Measurements from ENCODE around the gene DENND5A.
"Not testable (repeated sequence)": the region's sequence is repeated elsewhere in the genome, so short reads cannot be mapped to it uniquely, and the experiment has no call there.

DENND5A gene

GRCh38 chr11:9219572-9219971 lies 45.6 kb downstream of the DENND5A start:
- no peak overlapping the region for H3K27ac ChIP-seq
- no peak overlapping the region for H3K4me2 ChIP-seq
- no peaks in the 10 kb centered on the region for H3K9me3 ChIP-seq
- H3K9ac ChIP-seq = no peak overlapping the region
- H3K4me3 ChIP-seq = no peak overlapping the region
- no peaks in the 10 kb centered on the region for H3K36me3 ChIP-seq
- H3K27me3 ChIP-seq = no peaks in the 10 kb centered on the region
- peaks cover 19% of the 10 kb centered on the region for H3K4me1 ChIP-seq
- no peak for TF ChIP-seq Cebpa-rat (IDR thresholded peaks at IDR 0.05)
- peaks cover 99% of the 10 kb centered on the region for H4K20me1 ChIP-seq

GRCh38 chr11:9219115-9219514 lies 46.0 kb downstream of the DENND5A start:
- Histone ChIP-seq H3K9ac (no peak overlapping the region), H3K27ac (no peak overlapping the region), H3K27me3 (no peaks in the 10 kb centered on the region), H3K4me1 (peaks cover 19% of the 10 kb centered on the region), H3K4me3 (no peak overlapping the region), H3K9me3 (no peaks in the 10 kb centered on the region), H4K20me1 (peaks cover 99% of the 10 kb centered on the region), H3K4me2 (no peak overlapping the region), H3K36me3 (no peaks in the 10 kb centered on the region)
- no peak for TF ChIP-seq Cebpa-rat (IDR thresholded peaks at IDR 0.05)

GRCh38 chr11:9214765-9215164 lies 50.4 kb downstream of the DENND5A start:
- H3K4me2 ChIP-seq = peak overlapping the region; percentile 31; the same call in 1 of the 2 replicates
- H3K4me1 ChIP-seq = peaks cover 19% of the 10 kb centered on the region
- no peaks in the 10 kb centered on the region for H3K27me3 ChIP-seq
- H4K20me1 ChIP-seq = peaks cover 100% of the 10 kb centered on the region
- H3K4me3 ChIP-seq = no peak overlapping the region
- no peaks in the 10 kb centered on the region for H3K36me3 ChIP-seq
- H3K9ac ChIP-seq = no peak overlapping the region
- no peak for TF ChIP-seq Cebpa-rat (IDR thresholded peaks at IDR 0.05)
- 0 out of 2 replicates have a peak overlapping the region, but pooled peaks have one; percentile 16 for H3K27ac ChIP-seq
- H3K9me3 ChIP-seq = no peaks in the 10 kb centered on the region

- no peaks in the 10 kb centered on the region for H3K36me3 ChIP-seq
Measured at GRCh38 chr11:9211322-9211721, 53.8 kb downstream of the DENND5A start.

GRCh38 chr11:9210922-9211320 lies 54.2 kb downstream of the DENND5A start:
- H3K36me3 ChIP-seq = no peaks in the 10 kb centered on the region
- H3K27ac ChIP-seq = no peak overlapping the region
- no peaks in the 10 kb centered on the region for H3K9me3 ChIP-seq
- H3K27me3 ChIP-seq = no peaks in the 10 kb centered on the region
- no peak overlapping the region for H3K4me2 ChIP-seq
- H3K9ac ChIP-seq = no peak overlapping the region
- H3K4me1 ChIP-seq = peaks cover 21% of the 10 kb centered on the region
- H4K20me1 ChIP-seq = peaks cover 96% of the 10 kb centered on the region
- no peak overlapping the region for H3K4me3 ChIP-seq
- TF ChIP-seq Cebpa-rat (IDR thresholded peaks at IDR 0.05) = no peak

More at GRCh38 chr11:9211322-9211721, 53.8 kb downstream of the DENND5A start:
- Histone ChIP-seq H3K9ac (no peak overlapping the region), H3K4me1 (peaks cover 25% of the 10 kb centered on the region), H3K27me3 (no peaks in the 10 kb centered on the region), H4K20me1 (peaks cover 100% of the 10 kb centered on the region), H3K4me3 (no peak overlapping the region), H3K27ac (no peak overlapping the region), H3K4me2 (no peak overlapping the region), H3K9me3 (no peaks in the 10 kb centered on the region)
- TF ChIP-seq Cebpa-rat (IDR thresholded peaks at IDR 0.05) = no peak

- Histone ChIP-seq H3K9me3 (no peaks in the 10 kb centered on the region), H3K27ac (no peak overlapping the region), H3K4me1 (peaks cover 15% of the 10 kb centered on the region), H3K4me3 (no peak overlapping the region), H3K36me3 (peaks cover 4% of the 10 kb centered on the region; the same call in 1 of the 2 replicates), H4K20me1 (peaks cover 90% of the 10 kb centered on the region), H3K9ac (no peak overlapping the region), H3K27me3 (no peaks in the 10 kb centered on the region), H3K4me2 (no peak overlapping the region)
- TF ChIP-seq Cebpa-rat (IDR thresholded peaks at IDR 0.05) = peak; percentile 56; the same call in 1 of the 2 replicates
Measured at GRCh38 chr11:9210224-9210921, 54.8 kb downstream of the DENND5A start.

GRCh38 chr11:9209604-9210003 lies 55.5 kb downstream of the DENND5A start:
- H3K9me3 ChIP-seq, H3K27ac ChIP-seq, H3K9ac ChIP-seq, H3K36me3 ChIP-seq, H3K27me3 ChIP-seq, H3K4me3 ChIP-seq, H3K4me2 ChIP-seq, H3K4me1 ChIP-seq: not testable (repeated sequence)
- peaks cover 86% of the 10 kb centered on the region for H4K20me1 ChIP-seq

- no peak for TF ChIP-seq Cebpa-rat (IDR thresholded peaks at IDR 0.05)
- Histone ChIP-seq H3K36me3 (peaks cover 13% of the 10 kb centered on the region), H3K9me3 (no peaks in the 10 kb centered on the region), H3K4me3 (no peak overlapping the region), H3K4me1 (peaks cover 7% of the 10 kb centered on the region), H3K27me3 (no peaks in the 10 kb centered on the region), H3K27ac (no peak overlapping the region), H3K4me2 (no peak overlapping the region), H3K9ac (no peak overlapping the region), H4K20me1 (peaks cover 86% of the 10 kb centered on the region)
Measured at GRCh38 chr11:9208726-9209501, 56.2 kb downstream of the DENND5A start.

GRCh38 chr11:9207229-9207628 lies 57.9 kb downstream of the DENND5A start:
- TF ChIP-seq Cebpa-rat (IDR thresholded peaks at IDR 0.05) = no peak
- Histone ChIP-seq H3K27me3 (no peaks in the 10 kb centered on the region), H3K4me3 (no peak overlapping the region), H3K4me2 (no peak overlapping the region), H3K9me3 (no peaks in the 10 kb centered on the region), H3K27ac (no peak overlapping the region), H4K20me1 (peaks cover 85% of the 10 kb centered on the region), H3K36me3 (peaks cover 30% of the 10 kb centered on the region), H3K4me1 (peaks cover 7% of the 10 kb centered on the region), H3K9ac (no peak overlapping the region)

- Histone ChIP-seq H3K27me3 (no peaks in the 10 kb centered on the region), H3K4me2 (no peak overlapping the region), H3K36me3 (peaks cover 31% of the 10 kb centered on the region), H3K4me1 (peaks cover 7% of the 10 kb centered on the region), H3K4me3 (no peak overlapping the region), H3K9me3 (no peaks in the 10 kb centered on the region), H3K9ac (no peak overlapping the region), H3K27ac (no peak overlapping the region), H4K20me1 (peaks cover 78% of the 10 kb centered on the region)
- TF ChIP-seq Cebpa-rat (IDR thresholded peaks at IDR 0.05) = no peak
Measured at GRCh38 chr11:9206496-9206895, 58.7 kb downstream of the DENND5A start.

Data from BLaER1 (cell line).